Activated CD8-positive, alpha-beta memory T cell treated with anti-CD3 and anti-CD28 coated beads for 48 hours (primary cell): Measurements from ENCODE around the gene HK1.
A peak's percentile ranks its signal among the peaks of the same experiment; 100 is the strongest.

Experiments used
- DNase-seq, 3 experiments: peaks; one replicate each; pipeline ENCODE4 v3.0.0-alpha.2; 2020; ENCODE audit warnings: low read depth in 2 of 3, low spot score in 2 of 3

HK1 gene

GRCh38 chr10:69374242-69374641 lies 95.9 kb downstream of the HK1 start:
- no peak for DNase-seq

- no peak for DNase-seq
Observed at GRCh38 chr10:69374931-69375306, 96.6 kb downstream of the HK1 start.

- no peak for DNase-seq
Observed at GRCh38 chr10:69375307-69376151, 97.2 kb downstream of the HK1 start.

- no peak for DNase-seq
Observed at GRCh38 chr10:69376662-69377061, 98.4 kb downstream of the HK1 start.

GRCh38 chr10:69377191-69377590 lies 98.9 kb downstream of the HK1 start:
- no peak for DNase-seq

GRCh38 chr10:69377933-69378332 lies 99.6 kb downstream of the HK1 start:
- DNase-seq = no peak

- DNase-seq = no peak
Observed at GRCh38 chr10:69379800-69380199, 101.5 kb downstream of the HK1 start.

GRCh38 chr10:69382382-69383117 lies 104.3 kb downstream of the HK1 start:
- no peak for DNase-seq

GRCh38 chr10:69383558-69383957 lies 105.3 kb downstream of the HK1 start:
- DNase-seq = no peak

- no peak for DNase-seq
Observed at GRCh38 chr10:69384320-69384719, 106.0 kb downstream of the HK1 start.

GRCh38 chr10:69385454-69386350 lies 107.4 kb downstream of the HK1 start:
- no peak for DNase-seq

GRCh38 chr10:69387500-69387899 lies 109.2 kb downstream of the HK1 start:
- DNase-seq = no peak

GRCh38 chr10:69388488-69388887 lies 110.2 kb downstream of the HK1 start:
- no peak for DNase-seq

- no peak for DNase-seq
Observed at GRCh38 chr10:69389827-69390490, 111.7 kb downstream of the HK1 start.

- DNase-seq = no peak
Observed at GRCh38 chr10:69391158-69391557, 112.9 kb downstream of the HK1 start.

GRCh38 chr10:69392481-69393000 lies 114.2 kb downstream of the HK1 start:
- DNase-seq = peak; percentile 46 to 55 (median 49)

GRCh38 chr10:69394020-69394419 lies 115.7 kb downstream of the HK1 start:
- DNase-seq = no peak

- no peak for DNase-seq
Observed at GRCh38 chr10:69397972-69398371, 119.7 kb downstream of the HK1 start.

GRCh38 chr10:69398466-69398865 lies 120.2 kb downstream of the HK1 start:
- DNase-seq = no peak

GRCh38 chr10:69400936-69401335 lies 122.6 kb downstream of the HK1 start:
- DNase-seq = no peak

GRCh38 chr10:69401416-69401815 lies 123.1 kb downstream of the HK1 start:
- DNase-seq = no peak
